ENCODE measurements around the gene ZNF469.

Gene ZNF469

GRCh38 chr16:88403794-88404581 lies 21.2 kb downstream of the ZNF469 start:
- no peak for DNase-seq (ENCODE audit: low read depth)
- no peak overlapping the region for H3K4me3 ChIP-seq (ENCODE audit: control insufficient read depth, low read depth, low read length)
- TF ChIP-seq, protein P1, sequence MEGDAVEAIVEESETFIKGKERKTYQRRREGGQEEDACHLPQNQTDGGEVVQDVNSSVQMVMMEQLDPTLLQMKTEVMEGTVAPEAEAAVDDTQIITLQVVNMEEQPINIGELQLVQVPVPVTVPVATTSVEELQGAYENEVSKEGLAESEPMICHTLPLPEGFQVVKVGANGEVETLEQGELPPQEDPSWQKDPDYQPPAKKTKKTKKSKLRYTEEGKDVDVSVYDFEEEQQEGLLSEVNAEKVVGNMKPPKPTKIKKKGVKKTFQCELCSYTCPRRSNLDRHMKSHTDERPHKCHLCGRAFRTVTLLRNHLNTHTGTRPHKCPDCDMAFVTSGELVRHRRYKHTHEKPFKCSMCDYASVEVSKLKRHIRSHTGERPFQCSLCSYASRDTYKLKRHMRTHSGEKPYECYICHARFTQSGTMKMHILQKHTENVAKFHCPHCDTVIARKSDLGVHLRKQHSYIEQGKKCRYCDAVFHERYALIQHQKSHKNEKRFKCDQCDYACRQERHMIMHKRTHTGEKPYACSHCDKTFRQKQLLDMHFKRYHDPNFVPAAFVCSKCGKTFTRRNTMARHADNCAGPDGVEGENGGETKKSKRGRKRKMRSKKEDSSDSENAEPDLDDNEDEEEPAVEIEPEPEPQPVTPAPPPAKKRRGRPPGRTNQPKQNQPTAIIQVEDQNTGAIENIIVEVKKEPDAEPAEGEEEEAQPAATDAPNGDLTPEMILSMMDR (IDR thresholded peaks at IDR 0.05; ENCODE audit: control insufficient read depth, insufficient read depth, low read depth, low read length, missing control alignments), result no peak

GRCh38 chr16:88404769-88405168 lies 22.0 kb downstream of the ZNF469 start:
- TF ChIP-seq, protein P1 (IDR thresholded peaks at IDR 0.05; ENCODE audit: control insufficient read depth, insufficient read depth, low read depth, low read length, missing control alignments), result no peak
- no peak for DNase-seq (ENCODE audit: low read depth)
- H3K4me3 ChIP-seq (ENCODE audit: control insufficient read depth, low read depth, low read length), result no peak overlapping the region

GRCh38 chr16:88405216-88406060 lies 22.7 kb downstream of the ZNF469 start:
- TF ChIP-seq, protein P1 (IDR thresholded peaks at IDR 0.05; ENCODE audit: control insufficient read depth, insufficient read depth, low read depth, low read length, missing control alignments), result no peak
- H3K4me3 ChIP-seq (ENCODE audit: control insufficient read depth, low read depth, low read length), result no peak overlapping the region
- no peak for DNase-seq (ENCODE audit: low read depth)

GRCh38 chr16:88406096-88407041 lies 23.6 kb downstream of the ZNF469 start:
- no peak overlapping the region for H3K4me3 ChIP-seq (ENCODE audit: control insufficient read depth, low read depth, low read length)
- no peak for DNase-seq (ENCODE audit: low read depth)
- TF ChIP-seq, protein P1 (IDR thresholded peaks at IDR 0.05; ENCODE audit: control insufficient read depth, insufficient read depth, low read depth, low read length, missing control alignments), result no peak

GRCh38 chr16:88407042-88407420 lies 24.3 kb downstream of the ZNF469 start:
- TF ChIP-seq, protein P1 (IDR thresholded peaks at IDR 0.05; ENCODE audit: control insufficient read depth, insufficient read depth, low read depth, low read length, missing control alignments), result no peak
- no peak for DNase-seq (ENCODE audit: low read depth)
- H3K4me3 ChIP-seq (ENCODE audit: control insufficient read depth, low read depth, low read length), result no peak overlapping the region

DNA sequence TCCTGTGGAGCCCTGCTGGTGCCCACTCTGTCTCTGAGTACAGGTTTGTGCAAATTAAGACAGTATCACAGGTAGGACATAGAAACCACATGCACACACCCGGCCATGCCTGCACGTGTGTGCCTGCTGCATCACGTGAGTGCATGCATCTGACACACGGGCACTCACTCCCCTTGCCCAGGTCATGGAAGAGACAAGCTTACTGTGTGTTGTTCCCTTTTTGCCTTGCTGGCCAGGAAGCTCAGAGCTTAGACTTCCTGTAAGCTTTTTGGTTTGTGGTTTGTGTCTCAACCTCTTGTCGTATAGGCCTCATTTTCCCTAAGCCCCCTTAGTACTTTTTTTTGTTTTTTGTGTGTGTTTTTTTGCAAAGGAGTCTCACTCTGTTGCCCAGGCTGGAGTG lies 25.0 kb downstream of the ZNF469 start:
- TF ChIP-seq, protein P1 (IDR thresholded peaks at IDR 0.05; ENCODE audit: control insufficient read depth, insufficient read depth, low read depth, low read length, missing control alignments), result no peak
- no peak overlapping the region for H3K4me3 ChIP-seq (ENCODE audit: control insufficient read depth, low read depth, low read length)
- no peak for DNase-seq (ENCODE audit: low read depth)
